HG02623 (cell line): ENCODE measurements around the gene LALBA.
"Not testable (repeated sequence)": the region's sequence is repeated elsewhere in the genome, so short reads cannot be mapped to it uniquely, and the experiment has no call there.

Experiments used
- ATAC-seq: cut with Tn5 transposase; IDR thresholded peaks from one replicate; pipeline ENCODE4 v1.9.1; 2021; ENCODE audit warnings: moderate library complexity; ENCODE audit not compliant: unreplicated experiment

Gene LALBA

DNA sequence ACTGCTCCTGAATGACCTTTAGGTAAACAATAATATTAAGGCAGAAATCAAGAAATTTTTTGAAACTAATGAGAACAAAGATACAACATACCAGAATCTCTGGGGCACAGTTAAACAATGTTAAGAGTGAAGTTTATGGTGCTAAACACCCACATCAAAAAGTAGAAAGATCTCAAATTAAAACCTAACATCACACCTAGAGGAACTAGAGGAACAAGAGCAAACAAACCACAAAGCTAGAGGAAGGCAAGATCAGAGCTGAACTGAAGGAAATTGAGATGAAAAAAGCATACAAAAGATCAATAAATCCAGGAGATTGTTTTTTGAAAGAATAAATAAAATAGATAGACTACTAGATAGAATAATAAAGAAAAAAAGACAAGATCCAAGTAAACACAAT is 37.2 kb downstream of the LALBA start:
- ATAC-seq, result no peak

DNA sequence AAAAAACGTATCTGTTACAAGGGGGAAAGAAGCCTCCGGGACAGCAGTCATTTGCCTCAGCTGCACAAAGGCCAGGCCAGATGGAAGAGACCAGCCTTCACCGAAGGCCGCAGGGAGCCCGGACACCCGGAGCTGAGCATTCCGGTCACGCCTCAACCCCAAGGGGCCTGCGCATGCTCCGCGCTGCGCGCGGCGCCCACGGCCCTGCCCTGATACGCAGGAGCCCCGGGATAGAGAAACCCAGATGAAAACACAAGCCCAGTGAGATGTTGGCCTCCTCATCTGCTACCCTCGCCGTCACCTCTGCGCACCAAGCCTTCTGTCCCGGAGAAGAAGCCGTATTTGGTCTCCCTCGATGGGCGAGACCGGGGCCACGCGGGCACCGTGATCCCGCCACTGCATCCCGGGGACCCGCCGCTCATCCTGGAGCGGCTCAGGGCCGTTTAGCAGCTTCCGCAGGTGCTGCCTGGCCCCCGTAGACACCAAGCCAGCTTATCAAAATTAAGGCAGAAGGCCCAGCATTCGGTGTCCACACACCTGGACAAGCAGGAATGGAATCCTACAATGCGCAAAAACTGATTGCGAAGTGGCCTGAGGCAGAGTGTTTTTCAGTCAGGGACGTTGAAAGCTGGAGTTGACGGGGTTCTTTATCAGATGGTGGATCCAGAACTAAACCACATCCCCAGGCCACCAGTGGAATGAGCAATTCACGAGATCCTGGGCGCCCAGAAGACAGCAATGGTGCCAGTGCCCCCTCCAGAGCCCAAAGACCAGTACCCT is 41.8 kb downstream of the LALBA start:
- ATAC-seq, result no peak

DNA sequence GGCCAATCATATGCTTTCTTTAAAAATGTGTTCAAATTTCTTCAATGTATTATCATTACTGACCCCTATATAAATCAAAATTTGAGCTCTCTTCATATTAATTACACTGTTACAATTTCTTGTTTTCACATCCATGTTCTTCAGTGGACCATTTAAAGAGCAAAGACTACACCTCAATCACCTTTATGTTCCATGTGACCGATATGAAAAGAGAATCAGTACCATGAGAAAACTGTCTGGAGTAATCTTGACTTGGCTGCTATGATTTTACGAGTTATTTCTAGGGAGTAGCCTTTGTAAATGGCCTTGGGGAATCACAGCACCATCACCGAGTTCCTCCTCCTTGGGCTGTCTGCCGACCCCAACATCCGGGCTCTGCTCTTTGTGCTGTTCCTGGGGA is 44.5 kb downstream of the LALBA start, which contains the start of gene OR8S1:
TSS of gene OR8S1 (plus strand) at position 301 of the 400 bp plus-strand sequence. CDS start at position 301, 0 bp downstream.
- no peak for ATAC-seq

DNA sequence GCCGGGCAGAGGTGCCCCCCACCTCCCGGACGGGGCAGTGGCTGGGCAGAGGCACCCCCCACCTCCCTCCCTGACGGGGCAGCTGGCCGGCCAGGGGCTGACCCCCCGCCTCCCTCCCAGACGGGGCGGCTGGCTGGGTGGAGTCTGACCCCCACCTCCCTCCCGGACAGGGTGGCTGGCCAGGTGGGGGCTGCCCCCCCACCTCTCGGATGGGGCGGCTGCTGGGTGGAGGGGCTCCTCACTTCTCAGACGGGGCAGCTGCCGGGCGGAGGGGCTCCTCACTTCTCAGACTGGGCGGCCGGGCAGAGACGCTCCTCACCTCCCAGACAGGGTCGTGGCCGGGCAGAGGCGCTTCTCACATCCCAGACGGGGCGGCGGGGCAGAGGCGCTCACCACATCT is 49.5 kb downstream of the LALBA start:
- ATAC-seq, result not testable (repeated sequence)
